Gastroesophageal sphincter (tissue), 4 donors: ENCODE results near the gene CD247. TPM values are rescaled to one million over a fixed set of nuclear protein-coding genes. Genes with fewer than 3 reads are reported as not detected.
A peak's percentile ranks its signal among the peaks of the same experiment; 100 is the strongest.

Experiments used
- ATAC-seq: fragments of 150-250 bp; one replicate; pipeline ENCODE4 v1.9.1; 2016; ENCODE audit warnings: mild to moderate bottlenecking, moderate library complexity
- H3K27ac ChIP-seq, 4 donors: fragments of 200-600 bp; sonication (generic) in 3 of 4; 1 replicate in 3 of 4; 2 replicates in 1 of 4; pipeline ENCODE4 v1.5.1; 2016 to 2019
- H3K27me3 ChIP-seq: fragments of 200-600 bp; sonication (generic); one replicate; pipeline ENCODE4 v1.5.1; 2019
- H3K36me3 ChIP-seq, 2 donors: fragments of 200-600 bp; sonication (generic); one replicate each; pipeline ENCODE4 v1.5.1; 2019; ENCODE audit warnings: control low read depth in 1 of 2
- H3K4me1 ChIP-seq, 3 donors: fragments of 200-600 bp; sonication (generic); 1 replicate in 2 of 3; 2 replicates in 1 of 3; pipeline ENCODE4 v1.5.1; 2016 to 2019; ENCODE audit warnings: control low read depth in 2 of 3
- H3K4me3 ChIP-seq, 2 donors: fragments of 200-600 bp; sonication (generic); one replicate each; pipeline ENCODE4 v1.5.1; 2019; ENCODE audit warnings: mild to moderate bottlenecking in 1 of 2, moderate library complexity in 1 of 2
- H3K9me3 ChIP-seq, 3 donors: fragments of 200-600 bp; sonication (generic); one replicate each; pipeline ENCODE4 v1.5.1; 2017 to 2019; ENCODE audit warnings: control low read depth in 2 of 3
- EP300 ChIP-seq: sonication (generic); formaldehyde crosslinking; IDR thresholded peaks from one replicate; pipeline ENCODE4 v1.6.1; 2017; ENCODE audit warnings: antibody characterized with exemption, mild to moderate bottlenecking
- POLR2A ChIP-seq, 2 donors: fragments of 450-650 bp; IDR thresholded peaks; one replicate each; pipeline ENCODE4 v1.6.1; 2017; ENCODE audit warnings: antibody characterized with exemption in 2 of 2, mild to moderate bottlenecking in 2 of 2, moderate library complexity in 1 of 2
- POLR2AphosphoS5 ChIP-seq: sonication (generic); formaldehyde crosslinking; IDR thresholded peaks from one replicate; pipeline ENCODE4 v1.6.1; 2017; ENCODE audit warnings: antibody characterized with exemption
- WGBS, 2 donors: methylation state at CpG; one replicate each; pipeline ENCODE4 v1.1.5; 2018; ENCODE audit warnings: low coverage in 1 of 2; 5-methylcytosine and 5-hydroxymethylcytosine counted together
- total RNA-seq, 4 donors: library from RNA; depleted of rRNA; stranded (reverse); fragments of >200 nt; gene quantifications; one replicate each; pipeline ENCODE4 v1.1.0, GENCODE V29; 2016
- TF ChIP-seq, protein P1 (sequence below), 4 experiments: fragments of 200-600 bp in 2 of 4; fragments of 450-650 bp in 2 of 4; sonication (generic) in 1 of 4; IDR thresholded peaks; one replicate each; pipeline ENCODE4 v1.5.1; 2017 to 2019; ENCODE audit warnings: antibody characterized with exemption in 4 of 4, mild to moderate bottlenecking in 2 of 4, moderate library complexity in 2 of 4

CD247 gene
- total RNA-seq, 4 donors from 2014 or later: 0.31 to 1.3 (median 0.45) TPM; not detected in 1

DNA sequence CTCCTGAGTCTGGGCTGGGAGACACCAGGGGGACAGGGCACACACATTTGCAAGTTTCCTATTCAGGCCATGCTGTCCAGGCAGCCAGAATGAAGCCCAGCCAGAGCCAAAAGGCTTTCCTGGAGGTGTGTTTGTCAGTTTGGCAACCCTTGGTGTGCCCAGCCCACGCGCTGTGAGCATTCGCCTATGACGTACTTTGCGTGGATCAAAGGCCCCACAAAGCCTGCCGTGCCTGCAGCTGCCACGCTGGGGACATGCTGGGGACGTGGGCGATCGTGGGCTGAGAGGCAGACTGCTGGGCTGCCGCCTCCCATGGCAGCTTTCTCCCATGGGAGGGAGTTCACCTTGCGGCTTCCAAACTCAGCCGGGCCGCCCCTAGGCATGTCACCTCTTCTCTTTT is 57.5 kb downstream of the CD247 start:
- no peak overlapping the region for H3K4me3 ChIP-seq
- TF ChIP-seq, protein P1, sequence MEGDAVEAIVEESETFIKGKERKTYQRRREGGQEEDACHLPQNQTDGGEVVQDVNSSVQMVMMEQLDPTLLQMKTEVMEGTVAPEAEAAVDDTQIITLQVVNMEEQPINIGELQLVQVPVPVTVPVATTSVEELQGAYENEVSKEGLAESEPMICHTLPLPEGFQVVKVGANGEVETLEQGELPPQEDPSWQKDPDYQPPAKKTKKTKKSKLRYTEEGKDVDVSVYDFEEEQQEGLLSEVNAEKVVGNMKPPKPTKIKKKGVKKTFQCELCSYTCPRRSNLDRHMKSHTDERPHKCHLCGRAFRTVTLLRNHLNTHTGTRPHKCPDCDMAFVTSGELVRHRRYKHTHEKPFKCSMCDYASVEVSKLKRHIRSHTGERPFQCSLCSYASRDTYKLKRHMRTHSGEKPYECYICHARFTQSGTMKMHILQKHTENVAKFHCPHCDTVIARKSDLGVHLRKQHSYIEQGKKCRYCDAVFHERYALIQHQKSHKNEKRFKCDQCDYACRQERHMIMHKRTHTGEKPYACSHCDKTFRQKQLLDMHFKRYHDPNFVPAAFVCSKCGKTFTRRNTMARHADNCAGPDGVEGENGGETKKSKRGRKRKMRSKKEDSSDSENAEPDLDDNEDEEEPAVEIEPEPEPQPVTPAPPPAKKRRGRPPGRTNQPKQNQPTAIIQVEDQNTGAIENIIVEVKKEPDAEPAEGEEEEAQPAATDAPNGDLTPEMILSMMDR (IDR thresholded peaks at IDR 0.05): no peak
- TF ChIP-seq POLR2A (IDR thresholded peaks at IDR 0.05) (no peak), POLR2AphosphoS5 (no peak), EP300 (no peak)
- 93% methylated on average over 5 of the region's 14 CpGs; no CpG with 5 or more reads in 1 of the 2 donors for WGBS, 2 donors
- H3K27ac ChIP-seq: no peak overlapping the region
- no peaks in the 10 kb centered on the region for H3K9me3 ChIP-seq
- H3K36me3 ChIP-seq: no peaks in the 10 kb centered on the region
- H3K4me1 ChIP-seq: peaks cover 0 to 7% (median 0%) of the 10 kb centered on the region in 3 donors
- no peak for ATAC-seq
- no peaks in the 10 kb centered on the region for H3K27me3 ChIP-seq

DNA sequence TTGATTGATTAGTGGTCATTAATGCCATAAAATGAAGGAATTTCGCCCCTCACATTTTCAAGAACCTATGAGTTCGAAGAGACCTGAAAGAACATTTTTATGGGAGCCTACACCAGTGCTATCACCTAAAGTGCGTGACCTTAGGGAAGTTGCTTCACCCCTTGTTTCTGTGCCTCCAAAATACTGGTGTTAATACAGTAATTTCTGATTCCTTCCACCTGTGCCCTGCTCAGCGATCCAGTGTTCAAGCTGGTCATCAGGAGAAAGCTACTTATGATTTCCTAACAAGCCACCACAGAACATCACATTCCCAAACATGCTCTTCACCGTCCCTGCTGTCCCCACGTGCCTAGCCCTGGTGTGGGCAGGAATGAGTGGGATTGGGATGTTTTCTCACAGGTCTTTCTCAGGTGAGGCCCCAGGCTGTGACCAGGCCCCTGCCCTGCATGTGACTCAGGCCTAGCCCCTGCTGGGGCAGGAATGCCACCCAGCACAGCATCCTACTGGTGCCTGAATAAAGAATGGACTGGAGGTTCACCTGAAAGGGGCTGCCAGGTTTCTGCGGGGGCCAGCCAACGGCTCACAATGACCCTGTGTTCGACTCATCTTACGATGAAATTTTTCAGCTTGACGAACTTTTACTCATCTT is 60.3 kb downstream of the CD247 start:
- Histone ChIP-seq H3K4me3 (no peak overlapping the region), H3K9me3 (no peaks in the 10 kb centered on the region), H3K27ac (no peak overlapping the region), H3K4me1 (peaks cover 0 to 18% (median 0%) of the 10 kb centered on the region in 3 donors), H3K36me3 (no peaks in the 10 kb centered on the region), H3K27me3 (no peaks in the 10 kb centered on the region)
- 89 to 92% methylated on average over 5 to 11 of the region's 11 CpGs for WGBS, 2 donors
- no peak for TF ChIP-seq POLR2A (IDR thresholded peaks at IDR 0.05)
- no peak for TF ChIP-seq POLR2AphosphoS5
- TF ChIP-seq EP300: no peak
- TF ChIP-seq, protein P1 (IDR thresholded peaks at IDR 0.05): no peak
- ATAC-seq: no peak

DNA sequence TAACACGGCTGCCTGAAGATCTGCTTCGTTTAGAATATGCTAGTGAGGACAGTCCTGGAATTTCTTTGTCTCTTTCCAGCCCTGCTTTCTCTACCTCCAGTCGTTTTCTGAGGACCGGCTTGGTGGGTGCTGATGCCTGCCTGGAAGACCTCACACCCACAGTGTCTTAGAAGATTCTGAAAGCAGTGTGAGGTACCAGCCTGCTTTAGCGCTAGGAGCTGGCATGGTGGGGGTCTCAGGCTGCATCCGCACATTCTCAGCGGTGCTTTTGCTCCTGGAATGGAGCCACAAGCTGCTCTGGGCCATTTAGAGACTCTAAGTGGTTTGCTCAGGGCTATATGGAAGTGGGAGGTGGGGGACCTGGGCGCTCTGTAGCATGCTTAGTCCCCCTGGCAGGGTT is 61.4 kb downstream of the CD247 start:
- WGBS, 2 donors: 62% methylated on average over 7 of the region's 8 CpGs; no CpG with 5 or more reads in 1 of the 2 donors
- H3K27ac ChIP-seq: no peak overlapping the region
- no peak overlapping the region for H3K4me3 ChIP-seq
- H3K27me3 ChIP-seq: no peaks in the 10 kb centered on the region
- H3K9me3 ChIP-seq: no peaks in the 10 kb centered on the region
- no peak for TF ChIP-seq POLR2A (IDR thresholded peaks at IDR 0.05)
- no peak for TF ChIP-seq POLR2AphosphoS5
- TF ChIP-seq, protein P1 (IDR thresholded peaks at IDR 0.05): no peak
- TF ChIP-seq EP300: no peak
- H3K4me1 ChIP-seq: peaks cover 0 to 18% (median 0%) of the 10 kb centered on the region in 3 donors
- ATAC-seq: no peak
- no peaks in the 10 kb centered on the region for H3K36me3 ChIP-seq

DNA sequence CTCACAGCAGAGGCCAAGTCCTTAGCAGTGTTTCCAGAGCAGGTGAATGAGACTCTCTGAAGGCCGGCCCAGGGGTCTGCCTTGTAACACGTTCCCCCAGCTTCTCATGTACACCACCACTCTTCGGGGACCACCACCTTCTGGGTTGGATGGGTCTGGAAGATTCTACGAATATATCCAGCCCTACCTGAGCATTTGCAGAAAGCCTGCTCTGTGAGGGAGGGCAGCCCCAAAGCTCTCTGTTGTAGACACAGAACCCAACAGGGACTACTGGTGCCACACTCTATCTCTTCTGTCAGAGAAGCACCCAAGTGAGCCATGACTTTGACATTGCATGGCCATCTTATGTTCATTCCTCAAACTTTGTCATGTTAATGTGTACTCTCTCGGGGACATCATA is 61.8 kb downstream of the CD247 start:
- Histone ChIP-seq H3K36me3 (no peaks in the 10 kb centered on the region), H3K27ac (peak overlapping the region in 3 of 4 donors; percentile 76 to 87 (median 82)), H3K27me3 (no peaks in the 10 kb centered on the region), H3K4me1 (peaks cover 0 to 18% (median 0%) of the 10 kb centered on the region in 3 donors), H3K4me3 (peak overlapping the region in 1 of 2 donors; percentile 85), H3K9me3 (no peaks in the 10 kb centered on the region)
- ATAC-seq: no peak
- TF ChIP-seq POLR2AphosphoS5 (no peak), POLR2A (IDR thresholded peaks at IDR 0.05) (no peak), EP300 (no peak)
- TF ChIP-seq, protein P1 (IDR thresholded peaks at IDR 0.05): no peak
- 84 to 89% methylated on average over 4 to 5 of the region's 5 CpGs for WGBS, 2 donors
